Fibroblast of lung (primary cell): Measurements from ENCODE around the gene CC2D2A.
"Not testable (repeated sequence)": the region's sequence is repeated elsewhere in the genome, so short reads cannot be mapped to it uniquely, and the experiment has no call there.

ENCODE experiments used
- CTCF ChIP-seq, 2 donors: IDR thresholded peaks in 1 of 2; conservative IDR thresholded peaks in 1 of 2; 1 replicate in 1 of 2; 2 replicates in 1 of 2; pipeline ENCODE4 v1.5.1; 2011 to 2012; ENCODE audit warnings: low read length in 2 of 2, control low read depth in 1 of 2, inconsistent platforms in 1 of 2, low read depth in 1 of 2, mild to moderate bottlenecking in 1 of 2
- EZH2 ChIP-seq: IDR thresholded peaks from 2 replicates; pipeline ENCODE4 v1.5.1; 2012; ENCODE audit warnings: low read length, control low read depth, mild to moderate bottlenecking; ENCODE audit errors: missing control alignments

DNA sequence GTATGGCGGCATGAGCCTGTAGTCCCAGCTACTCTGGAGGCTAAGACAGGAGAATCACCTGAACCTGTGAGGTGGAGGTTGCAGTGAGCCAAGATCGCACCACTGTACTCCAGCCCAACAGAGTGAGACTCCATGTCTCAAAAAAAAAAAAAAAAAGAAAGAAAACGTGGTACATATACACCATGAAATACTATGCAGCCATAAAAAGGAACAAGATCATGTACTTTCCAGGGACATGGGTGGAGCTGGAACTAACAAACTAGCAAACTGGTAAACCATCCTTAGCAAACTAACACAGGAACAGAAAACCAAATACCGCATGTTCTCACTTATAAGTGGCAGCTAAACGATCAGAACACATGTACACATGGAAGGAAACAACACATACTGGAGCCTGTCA, 147.7 kb downstream of the CC2D2A start:
- not testable (repeated sequence) for TF ChIP-seq CTCF (conservative IDR thresholded peaks at IDR 0.05 in 1 of 2, IDR thresholded peaks at IDR 0.05 in 1 of 2; ENCODE audit: low read depth in 1 of 2, low read length in 2 of 2); EZH2
